Measurements from ENCODE around the gene ATG16L2.
"Not testable (repeated sequence)": the region's sequence is repeated elsewhere in the genome, so short reads cannot be mapped to it uniquely, and the experiment has no call there.

ATG16L2 gene

DNA sequence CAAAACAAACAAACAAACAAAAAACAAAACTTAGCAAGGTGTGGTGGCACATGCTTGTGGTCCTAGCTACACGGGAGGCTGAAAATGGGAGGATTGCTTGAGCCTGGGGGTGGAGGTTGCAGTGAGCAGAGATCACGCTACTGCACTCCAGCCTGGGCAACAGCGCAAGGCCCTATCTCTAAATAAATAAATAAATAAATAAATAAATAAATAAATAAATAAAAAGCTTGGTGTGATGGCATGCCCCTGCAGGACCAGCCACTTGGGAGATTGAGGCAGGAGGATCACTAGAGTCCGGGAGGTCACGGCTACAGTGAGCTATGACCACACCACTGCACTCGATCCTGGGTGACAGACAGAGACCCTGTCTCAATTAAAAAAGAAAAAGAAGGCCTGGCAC is 11.4 kb upstream of the ATG16L2 start:
- DNase-seq (ENCODE audit: low read depth in 1 of 2, low spot score in 1 of 2), result no peak

DNA sequence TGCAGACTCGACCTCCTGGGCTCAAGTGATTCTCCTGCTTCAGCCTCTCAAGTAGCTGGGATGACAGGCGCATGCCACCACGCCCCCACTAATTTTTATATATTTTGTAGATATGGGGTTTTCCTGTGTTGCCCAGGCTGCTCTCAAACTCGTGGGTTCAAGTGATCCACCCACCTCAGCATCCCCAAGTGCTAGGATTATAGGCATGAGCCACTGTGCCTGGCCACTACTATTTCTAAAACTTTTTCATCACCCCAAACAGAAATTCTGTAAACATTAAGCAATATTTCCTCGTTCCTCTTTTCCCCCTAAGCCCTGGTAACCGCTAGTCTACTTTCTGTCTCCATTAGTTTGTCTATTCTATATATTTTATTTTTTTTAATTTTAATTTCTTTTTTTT is 9.0 kb upstream of the ATG16L2 start:
- DNase-seq (ENCODE audit: low read depth in 1 of 2, low spot score in 1 of 2), result no peak

DNA sequence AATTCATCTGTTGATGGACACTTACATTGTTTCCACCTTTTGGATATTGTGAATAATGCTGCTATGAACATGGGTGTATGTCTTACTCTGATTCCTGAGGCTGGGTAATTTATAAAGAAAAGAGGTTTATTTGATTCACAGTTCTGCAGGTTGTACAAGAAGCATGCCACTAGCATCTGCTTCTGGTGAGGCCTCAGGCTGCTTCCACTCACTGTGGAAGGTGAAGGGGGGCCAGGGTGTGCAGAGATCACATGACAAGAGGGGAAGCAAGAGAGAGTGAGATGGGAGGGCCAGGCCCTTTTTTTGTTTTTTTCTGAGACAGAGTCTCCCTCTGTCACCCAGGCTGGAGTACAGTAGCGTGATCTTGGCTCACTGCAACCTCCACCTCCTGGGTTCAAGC is 7.8 kb upstream of the ATG16L2 start:
- not testable (repeated sequence) for DNase-seq (ENCODE audit: low read depth in 1 of 2, low spot score in 1 of 2)

DNA sequence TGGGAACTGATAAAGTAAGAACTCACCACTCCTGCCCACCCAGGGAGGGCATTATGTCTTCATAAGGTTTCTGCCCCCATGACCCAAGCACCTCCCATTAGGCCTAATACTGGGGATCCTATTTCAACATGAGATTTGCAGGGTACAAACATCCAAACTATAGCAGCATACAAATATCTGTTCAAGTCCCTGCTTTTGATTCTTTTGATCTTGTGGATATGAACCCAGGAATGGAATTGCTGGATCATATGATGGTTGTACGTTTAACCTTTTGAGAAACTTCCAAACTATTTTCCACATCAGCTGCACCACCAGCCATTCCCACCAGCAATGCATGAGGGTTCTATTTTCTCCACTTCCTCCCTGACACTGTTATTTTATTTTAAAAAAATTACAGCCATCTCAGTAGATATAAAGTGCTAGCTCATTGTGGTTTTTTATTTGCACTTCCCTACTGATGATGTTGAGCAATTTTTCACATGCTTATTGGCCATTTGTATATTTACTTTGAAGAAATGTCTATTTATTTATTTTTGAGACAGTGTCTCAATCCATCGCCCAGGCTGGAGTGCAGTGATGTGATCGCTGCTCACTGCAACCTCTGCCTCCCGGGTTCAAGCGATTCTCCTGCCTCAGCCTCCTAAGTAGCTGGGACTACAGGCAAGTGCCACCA is 7.1 kb upstream of the ATG16L2 start:
- no peak for DNase-seq (ENCODE audit: low read depth in 1 of 2, low spot score in 1 of 2)

DNA sequence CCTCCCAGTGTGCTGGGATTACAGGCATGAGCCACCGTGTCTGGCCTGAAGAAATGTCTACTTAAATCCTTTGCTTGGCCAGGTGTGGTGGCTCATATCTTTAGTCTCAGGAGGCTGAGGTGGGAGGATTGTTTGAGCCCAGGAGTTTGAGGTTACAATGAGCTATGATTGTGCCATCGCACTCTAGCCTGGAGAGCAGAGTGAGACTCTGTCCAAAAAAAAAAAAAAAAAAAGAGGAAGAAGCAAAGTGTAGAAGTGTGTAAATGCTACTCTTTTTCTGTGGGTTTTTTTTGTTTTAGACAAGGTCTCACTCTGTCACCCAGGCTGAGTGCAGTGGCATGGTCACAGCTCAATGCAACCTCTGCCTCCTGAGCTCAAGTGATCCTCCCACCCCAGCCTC is 6.4 kb upstream of the ATG16L2 start:
- no peak for DNase-seq (ENCODE audit: low read depth in 1 of 2, low spot score in 1 of 2)

DNA sequence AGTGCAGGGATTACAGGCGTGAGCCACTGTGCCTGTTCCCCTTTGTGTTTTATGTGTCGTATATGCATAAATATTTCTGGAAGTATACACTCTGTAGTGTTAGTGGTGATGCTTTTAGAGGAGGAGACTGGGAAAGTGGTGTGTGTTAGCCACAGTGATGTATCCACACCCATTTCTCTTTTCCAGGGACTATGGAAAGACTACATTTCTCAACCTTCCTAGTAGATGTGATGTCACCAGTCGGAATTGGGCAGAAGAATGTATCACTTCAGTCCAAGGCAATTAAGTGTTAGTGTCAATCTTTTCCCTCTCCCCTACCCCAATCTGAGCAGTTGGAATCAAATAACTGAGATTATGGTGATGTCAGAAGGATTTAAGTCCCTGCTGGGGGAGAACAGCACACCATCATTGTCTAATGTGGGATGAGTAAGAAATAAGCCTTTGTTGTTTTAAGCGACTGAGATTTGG is 5.8 kb upstream of the ATG16L2 start:
- no peak for DNase-seq (ENCODE audit: low read depth in 1 of 2, low spot score in 1 of 2)

DNA sequence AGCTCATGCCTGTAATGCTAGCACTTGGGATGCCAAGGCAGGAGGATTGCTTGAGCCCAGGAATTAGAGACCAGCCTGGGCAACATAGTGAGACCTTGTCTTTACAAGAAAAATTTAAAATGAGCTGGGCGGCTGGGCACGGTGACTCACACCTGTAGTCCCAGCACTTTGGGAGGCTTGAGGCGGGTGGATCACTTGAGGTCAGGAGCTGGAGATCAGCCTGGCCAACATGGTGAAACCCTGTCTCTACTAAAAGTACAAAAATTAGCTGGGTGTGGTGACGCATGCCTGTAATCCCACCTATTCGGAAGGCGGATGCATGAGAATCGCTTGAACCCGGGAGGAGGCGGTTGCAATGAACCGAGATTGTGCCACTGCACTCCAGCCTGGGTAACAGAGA is 2.5 kb upstream of the ATG16L2 start:
- DNase-seq (ENCODE audit: low read depth in 1 of 2, low spot score in 1 of 2), result not testable (repeated sequence)

DNA sequence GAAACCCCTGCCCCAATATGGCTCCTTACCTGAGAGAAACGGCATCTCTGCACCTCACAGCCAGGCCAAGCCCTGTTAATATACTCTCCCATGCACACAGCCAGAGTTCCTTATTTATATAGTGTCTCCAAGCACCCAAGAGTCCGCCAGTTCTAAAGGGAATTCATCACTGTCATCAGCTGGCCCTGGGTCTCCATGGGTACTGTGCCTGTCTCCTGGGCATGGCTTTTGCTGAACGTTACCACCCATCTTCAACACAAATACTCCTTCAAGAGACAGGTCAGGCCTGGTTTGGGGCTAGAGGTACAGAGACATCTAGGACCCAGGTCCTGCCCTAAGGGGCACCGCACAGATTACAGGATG is 1.6 kb upstream of the ATG16L2 start:
- DNase-seq (ENCODE audit: low read depth in 1 of 2, low spot score in 1 of 2), result no peak

DNA sequence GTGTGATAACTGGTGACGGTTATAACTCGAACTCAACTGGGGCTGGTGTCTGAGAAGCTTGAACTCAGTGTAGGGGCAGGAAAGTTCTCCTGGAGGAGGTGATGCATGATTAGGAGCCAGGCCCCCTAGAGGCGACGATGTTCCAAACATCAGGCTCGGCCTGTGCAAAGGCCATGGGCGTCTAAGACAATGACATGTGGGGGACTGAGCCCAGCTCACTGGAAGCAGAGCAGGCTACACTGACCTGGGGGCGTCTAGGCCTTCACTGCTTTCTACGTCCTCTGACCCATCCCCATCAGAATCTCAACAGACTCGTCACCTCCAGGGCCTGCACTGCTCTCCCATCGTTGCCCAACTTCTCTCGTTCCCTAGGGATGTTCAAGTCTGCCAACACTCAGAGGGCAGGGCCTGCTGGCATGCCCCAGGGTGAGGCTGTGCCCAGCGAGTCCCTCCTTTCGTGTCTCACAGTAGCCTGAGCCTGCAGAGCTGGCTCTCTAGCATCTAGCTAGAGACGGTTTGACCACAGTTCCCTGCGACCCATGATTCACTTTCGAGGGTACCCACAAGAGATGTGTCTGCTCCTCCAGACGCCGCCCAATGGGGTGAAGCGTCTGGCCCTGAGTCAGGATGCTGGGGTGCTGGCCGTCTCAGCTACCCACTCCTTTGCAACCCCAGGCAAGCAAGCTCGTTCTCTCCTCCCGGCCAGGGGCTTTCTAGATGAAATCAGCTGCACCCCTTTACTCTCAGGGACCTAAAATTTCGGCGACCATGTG is 1.1 kb upstream of the ATG16L2 start:
- DNase-seq (ENCODE audit: low read depth in 1 of 2, low spot score in 1 of 2), result peak; percentile 35 to 49

DNA sequence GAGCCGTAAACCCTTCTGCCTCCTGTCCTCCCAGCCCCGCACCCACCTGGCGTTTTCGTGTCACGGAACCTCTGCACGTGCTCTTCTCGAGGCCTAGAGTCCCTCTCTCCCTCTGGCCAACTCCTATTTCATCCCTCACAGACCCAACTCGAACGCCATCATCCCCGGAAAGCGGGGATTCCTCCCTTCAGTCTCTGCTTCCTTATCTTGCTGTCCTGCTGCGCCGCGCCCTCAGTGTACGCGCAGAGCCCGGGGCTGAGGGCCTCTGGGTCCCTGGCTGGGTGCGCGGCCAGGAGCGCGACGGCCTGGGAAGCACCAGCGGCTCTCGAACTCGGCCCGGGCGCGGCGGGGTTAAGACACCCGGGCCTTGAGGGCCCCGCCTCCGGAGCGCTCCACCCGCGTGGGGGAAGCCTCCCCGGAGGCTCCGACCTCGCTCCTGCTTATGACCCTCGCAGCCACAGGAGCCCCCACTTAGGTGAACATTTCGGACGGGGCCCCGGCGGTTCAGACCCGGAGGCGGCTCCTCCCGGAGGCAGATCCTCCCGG is 398 bp upstream of the ATG16L2 start:
- no peak for DNase-seq (ENCODE audit: low read depth in 1 of 2, low spot score in 1 of 2)

DNA sequence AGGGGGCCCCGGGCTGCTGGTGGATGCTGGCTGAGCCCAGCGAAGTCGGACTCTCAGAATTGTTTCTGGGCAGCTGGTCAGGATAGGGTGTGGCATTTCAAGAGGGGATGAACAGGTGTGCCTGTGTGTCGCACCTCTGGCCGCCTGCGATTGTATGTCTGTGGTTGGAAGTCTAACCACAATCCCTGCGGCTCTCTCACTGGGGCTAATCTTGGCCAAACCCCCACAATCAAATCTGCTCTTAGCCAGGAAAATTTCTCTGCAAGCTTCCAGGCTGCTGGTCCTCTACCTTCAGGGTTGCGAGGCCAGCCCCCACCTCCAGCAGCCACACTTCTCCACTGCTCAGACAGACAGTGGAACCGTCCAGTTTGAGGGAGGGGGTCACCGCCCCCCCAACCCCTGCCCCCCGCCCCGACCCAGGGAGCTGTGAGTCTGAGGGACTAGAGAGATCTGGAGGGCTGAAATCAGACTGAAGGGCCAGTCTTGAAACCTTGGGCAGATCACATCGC is 953 bp downstream of the ATG16L2 start:
- DNase-seq (ENCODE audit: low read depth in 1 of 2, low spot score in 1 of 2), result no peak

DNA sequence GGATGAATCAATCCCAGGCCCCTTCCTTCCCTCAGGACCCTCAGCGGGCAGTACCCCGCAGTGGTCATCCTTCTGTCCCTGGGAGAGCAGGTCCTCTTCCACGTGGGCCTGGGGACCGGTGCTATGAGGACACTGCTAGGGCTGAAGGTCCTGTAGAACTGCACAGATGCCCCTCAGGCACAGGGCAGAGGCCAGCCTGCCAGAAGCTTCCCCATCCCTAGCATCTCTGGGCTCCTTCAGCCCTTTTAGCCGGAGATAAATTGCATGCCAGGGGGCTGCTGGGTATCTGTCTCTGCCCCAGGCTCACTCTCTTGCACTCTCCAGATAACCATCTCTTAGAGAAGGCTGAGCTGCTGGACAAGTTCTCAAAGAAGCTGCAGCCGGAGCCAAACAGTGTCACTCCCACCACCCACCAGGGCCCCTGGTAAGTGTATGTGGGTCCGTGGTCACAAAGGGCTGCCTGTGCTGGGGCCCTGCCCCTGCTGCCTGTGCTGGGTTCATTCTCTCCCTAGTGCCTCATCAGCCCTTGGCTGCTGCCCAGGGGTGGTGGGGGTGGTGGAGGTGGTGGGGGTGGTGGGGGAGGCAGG is 2.3 kb downstream of the ATG16L2 start:
- DNase-seq (ENCODE audit: low read depth in 1 of 2, low spot score in 1 of 2), result no peak

DNA sequence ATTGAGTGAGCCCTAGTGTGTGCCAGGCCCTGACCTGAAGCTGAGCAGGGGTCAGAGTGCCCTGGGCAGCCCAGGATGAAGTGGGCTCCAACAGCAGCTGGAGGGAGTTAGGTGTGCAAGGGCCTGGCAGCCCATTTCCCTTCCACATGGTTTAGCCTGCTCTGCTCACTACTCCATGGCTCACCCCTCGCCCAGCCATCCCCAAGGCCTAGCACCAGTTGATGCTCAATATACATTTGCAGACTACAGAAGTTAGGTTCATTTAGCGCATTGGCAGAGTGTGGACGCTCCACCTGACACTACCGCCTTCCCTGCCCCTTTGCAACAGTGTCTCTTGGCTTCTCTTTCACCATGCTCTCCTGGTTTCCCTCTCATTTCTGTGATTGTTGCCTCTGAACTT is 3.8 kb downstream of the ATG16L2 start:
- no peak for DNase-seq (ENCODE audit: low read depth in 1 of 2, low spot score in 1 of 2)

DNA sequence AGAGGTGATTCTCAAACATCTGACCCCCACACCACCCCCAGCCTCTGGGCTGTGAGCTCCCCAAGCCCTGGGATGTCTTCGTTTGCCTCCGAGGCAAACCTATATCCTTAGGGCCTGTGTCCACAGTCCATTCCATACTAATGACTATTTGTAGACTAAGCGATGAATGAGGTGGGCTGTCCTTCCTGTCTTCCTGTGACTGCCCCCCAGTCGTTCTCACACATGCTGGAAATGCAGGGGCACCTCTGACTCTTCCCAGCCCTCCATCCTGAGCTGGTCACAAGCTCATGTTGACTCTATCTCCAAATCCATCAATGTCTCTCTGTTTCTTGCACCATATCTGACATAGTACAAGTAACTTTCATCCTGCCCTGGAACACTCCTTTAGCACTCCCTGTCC is 4.8 kb downstream of the ATG16L2 start:
- DNase-seq (ENCODE audit: low read depth in 1 of 2, low spot score in 1 of 2), result no peak

DNA sequence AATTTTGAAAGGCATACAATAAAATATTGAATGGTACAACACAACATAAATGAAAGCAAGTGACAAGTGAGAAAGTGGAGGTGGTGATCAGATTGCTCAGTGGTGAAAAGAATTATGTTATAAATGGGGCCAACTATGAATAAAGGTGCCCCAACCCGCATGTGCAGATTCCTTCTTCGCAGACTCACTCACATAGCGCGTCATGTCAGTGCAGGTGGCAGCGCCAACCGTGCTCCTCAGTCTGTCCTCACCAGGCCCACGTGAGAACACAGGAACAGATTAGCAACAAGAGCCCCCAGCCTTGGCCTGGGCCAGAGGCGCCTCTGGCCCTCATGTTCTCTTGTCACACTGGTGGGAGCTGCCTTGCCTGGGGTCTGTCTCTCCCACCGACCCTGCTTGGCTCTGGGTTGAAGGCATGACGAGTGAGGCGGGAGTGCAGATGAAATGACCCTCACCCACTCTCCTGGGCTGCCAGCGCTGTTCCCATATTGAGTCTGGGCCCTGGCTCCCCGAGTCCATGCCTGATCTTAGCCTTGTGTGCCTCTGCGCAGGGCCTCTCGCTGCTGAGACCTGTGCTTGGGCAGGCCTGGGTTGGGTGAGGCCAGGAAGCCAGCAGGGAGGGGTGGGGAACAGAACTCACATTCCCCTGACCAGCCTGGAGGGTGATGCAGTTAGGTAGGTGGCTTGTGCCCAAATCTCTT is 6.4 kb downstream of the ATG16L2 start:
- no peak for DNase-seq (ENCODE audit: low read depth in 1 of 2, low spot score in 1 of 2)

DNA sequence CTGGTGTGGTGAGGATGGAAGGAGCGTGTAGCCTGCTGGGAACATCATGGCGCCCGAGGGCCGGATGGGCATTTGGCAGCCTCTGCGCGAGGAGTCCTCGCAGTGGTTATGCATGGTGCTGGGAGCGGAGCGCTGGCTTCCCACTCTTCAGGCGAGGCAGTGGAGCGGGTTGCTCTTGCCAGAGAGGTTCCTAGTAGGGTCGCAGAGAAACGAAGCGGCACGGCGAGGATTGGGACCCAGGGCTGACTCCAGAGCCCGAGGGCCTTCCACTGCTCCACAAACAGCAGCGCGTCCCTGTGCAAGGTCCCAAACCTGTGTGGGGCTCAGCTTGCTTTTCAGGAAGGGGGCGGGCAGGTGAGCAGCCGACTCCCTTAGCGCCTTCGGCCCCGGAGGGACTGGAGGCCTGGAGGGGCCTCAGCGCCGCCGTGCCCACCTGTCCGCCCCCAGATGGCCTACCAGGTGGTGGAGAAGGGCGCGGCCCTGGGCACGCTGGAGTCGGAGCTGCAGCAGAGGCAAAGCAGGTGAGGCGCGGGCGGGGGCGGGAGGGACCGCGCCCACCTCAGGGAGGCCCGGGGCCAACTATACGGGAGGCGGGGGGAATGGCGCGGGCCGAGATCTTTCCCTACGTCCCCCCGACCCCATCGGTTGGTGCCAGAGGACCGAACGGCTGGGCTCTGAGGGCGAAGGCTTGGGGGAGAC is 7.2 kb downstream of the ATG16L2 start:
- DNase-seq (ENCODE audit: low read depth in 1 of 2, low spot score in 1 of 2), result no peak

DNA sequence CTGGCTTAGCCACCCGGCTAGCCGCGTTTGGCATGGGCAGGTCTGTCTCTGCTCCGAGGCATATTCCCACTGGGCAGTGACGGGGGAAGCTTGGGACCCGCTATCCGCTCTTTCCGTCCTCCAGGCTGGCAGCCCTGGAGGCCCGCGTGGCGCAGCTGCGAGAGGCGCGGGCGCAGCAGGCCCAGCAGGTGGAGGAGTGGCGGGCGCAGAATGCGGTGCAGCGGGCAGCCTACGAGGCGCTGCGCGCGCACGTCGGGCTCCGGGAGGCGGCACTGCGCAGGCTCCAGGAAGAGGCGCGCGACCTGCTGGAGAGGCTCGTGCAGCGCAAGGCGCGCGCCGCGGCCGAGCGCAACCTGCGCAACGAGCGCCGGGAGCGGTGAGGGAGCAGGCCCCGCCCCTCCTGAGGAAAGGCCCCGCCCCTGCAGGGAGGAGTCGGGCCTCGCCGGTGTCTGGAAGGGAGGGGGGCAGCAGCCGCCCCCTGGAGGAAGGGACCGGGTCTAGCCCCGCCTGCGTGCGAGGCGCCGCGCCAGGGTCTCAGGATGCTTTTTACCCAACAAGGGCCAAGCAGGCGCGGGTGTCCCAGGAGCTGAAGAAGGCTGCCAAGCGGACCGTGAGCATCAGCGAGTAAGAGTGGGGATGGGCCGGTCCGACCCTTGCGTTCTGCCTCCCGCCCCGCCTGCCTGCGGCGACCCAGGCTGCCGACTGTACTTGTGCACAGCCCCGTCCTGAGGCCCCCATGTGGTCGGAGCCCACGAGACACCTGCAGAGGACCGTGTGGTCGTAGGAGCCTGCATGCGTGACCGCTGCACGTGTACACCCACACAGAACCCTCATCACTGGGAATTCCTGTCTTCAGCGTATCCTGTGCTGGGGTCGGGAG is 7.9 kb downstream of the ATG16L2 start:
- DNase-seq (ENCODE audit: low read depth in 1 of 2, low spot score in 1 of 2), result peak; percentile 75 to 85

DNA sequence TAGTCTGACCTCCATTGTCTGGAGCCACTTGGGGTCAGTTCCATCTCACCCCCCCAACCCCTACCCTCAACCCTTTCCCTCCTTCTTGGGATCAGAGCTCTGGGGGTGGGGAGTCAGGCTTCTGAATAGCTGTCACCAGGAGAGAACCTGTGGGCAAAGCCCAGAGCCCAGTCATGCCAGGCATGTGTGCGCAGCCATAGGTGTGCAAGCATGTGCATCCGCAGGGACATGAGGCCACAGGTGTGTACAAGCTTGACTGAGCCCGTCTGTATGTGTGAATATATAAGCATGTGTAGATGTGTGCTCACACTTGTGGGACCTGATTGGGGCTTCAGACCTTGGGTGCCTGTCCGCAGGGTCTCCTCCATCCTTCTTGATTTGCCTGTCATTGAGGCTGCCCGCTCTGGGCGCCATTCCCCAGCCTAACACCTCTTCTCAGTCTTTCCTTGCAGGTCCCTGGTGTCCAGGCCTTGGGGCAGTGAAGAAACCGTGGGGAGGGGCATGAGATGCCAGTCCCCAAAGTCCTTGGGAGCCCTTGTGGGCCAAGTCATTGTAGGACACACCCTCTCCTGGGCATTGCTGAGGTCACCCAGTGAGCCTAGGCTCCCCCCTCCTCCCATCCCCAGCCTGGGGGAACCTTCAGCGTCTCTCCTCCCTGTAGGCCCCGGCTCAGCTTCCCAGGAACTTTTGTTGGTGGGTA is 9.0 kb downstream of the ATG16L2 start:
- no peak for DNase-seq (ENCODE audit: low read depth in 1 of 2, low spot score in 1 of 2)

DNA sequence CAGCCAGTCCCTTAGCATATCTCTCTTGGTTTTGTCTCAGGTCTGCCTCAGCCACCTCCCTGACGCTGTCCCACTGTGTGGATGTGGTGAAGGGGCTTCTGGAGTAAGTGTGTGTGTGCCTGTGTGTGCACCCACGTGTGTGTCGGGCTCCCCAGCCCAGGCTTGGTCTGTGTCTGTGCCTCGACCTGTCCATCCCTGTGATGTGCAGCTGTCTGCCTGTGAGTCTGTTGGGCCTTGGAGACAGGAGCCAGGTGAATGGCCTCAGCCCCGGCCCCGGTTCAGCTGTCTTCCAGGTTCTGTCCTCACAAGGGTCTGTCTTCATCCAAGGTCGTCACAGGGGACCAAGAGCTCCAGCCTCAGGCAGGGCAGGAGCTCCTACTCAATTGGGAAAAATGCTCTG is 9.8 kb downstream of the ATG16L2 start:
- no peak for DNase-seq (ENCODE audit: low read depth in 1 of 2, low spot score in 1 of 2)
